ES-I3 (cell line): ENCODE data around the gene SMIM12.

Experiments used
- H3K36me3 ChIP-seq: 2 replicates; pipeline ENCODE4 v1.6.1; 2013; ENCODE audit warnings: mild to moderate bottlenecking, low read length, control low read depth, moderate library complexity; ENCODE audit not compliant: insufficient read depth
- H3K4me1 ChIP-seq: 2 replicates; pipeline ENCODE4 v1.6.1; 2013; ENCODE audit warnings: mild to moderate bottlenecking, control low read depth, low read length; ENCODE audit not compliant: insufficient read depth
- H3K9ac ChIP-seq: 2 replicates; pipeline ENCODE4 v1.6.1; 2013; ENCODE audit warnings: low read depth, mild to moderate bottlenecking, low read length, moderate library complexity
- H3K9me3 ChIP-seq: 2 replicates; pipeline ENCODE4 v1.6.1; 2013; ENCODE audit warnings: mild to moderate bottlenecking, low read length, moderate library complexity; ENCODE audit not compliant: control insufficient read depth, insufficient read depth

Gene SMIM12

DNA sequence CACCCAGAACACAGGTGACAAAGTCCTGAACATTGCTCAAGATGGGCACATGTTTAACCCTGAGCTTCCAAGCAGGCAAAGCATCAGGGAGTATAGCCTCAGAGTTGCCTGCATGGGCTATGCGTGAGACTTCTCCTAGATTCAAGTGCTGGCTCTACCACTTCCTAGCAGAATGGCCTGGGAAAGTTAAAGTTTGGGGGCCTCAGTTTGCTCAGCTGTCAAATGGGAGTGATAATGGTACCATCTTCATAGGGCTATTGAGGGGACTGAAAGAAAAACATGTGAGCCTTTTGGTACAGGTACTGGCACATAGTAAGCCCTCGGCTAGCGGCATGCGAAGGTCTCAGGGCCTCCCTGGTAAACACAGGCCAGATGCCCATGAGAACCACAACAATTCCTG lies 28.0 kb upstream of the SMIM12 start:
- no peak overlapping the region for H3K9ac ChIP-seq
- no peaks in the 10 kb centered on the region for H3K36me3 ChIP-seq
- no peaks in the 10 kb centered on the region; the same call in 1 of the 2 replicates for H3K9me3 ChIP-seq

GRCh38 chr1:34885405-34886247 lies 26.1 kb upstream of the SMIM12 start:
- Histone ChIP-seq H3K36me3 (no peaks in the 10 kb centered on the region), H3K4me1 (no peaks in the 10 kb centered on the region), H3K9me3 (no peaks in the 10 kb centered on the region), H3K9ac (peak overlapping the region; percentile 63)

More for the DNA sequence above, 28.0 kb upstream of the SMIM12 start:
- H3K4me1 ChIP-seq, result no peaks in the 10 kb centered on the region

DNA sequence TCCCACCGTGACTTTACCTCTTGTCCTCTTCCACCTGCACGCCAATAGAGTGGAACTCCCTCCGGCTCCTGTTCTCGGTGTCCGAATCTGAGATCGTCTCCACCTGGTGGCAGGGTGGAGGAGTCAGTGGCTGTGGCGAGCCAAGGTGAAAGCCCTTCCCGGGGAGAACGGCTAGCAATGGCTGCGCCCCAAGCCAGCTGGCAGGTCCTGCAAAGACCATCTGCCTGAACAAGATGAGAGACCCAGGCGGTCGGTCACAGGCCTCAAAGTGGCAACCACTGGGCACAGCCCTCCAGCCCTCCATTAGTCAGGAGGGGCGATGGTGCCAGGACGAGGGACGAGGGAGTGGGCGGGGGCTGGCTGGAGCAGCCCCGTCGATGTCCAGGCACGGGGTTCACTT lies 25.4 kb upstream of the SMIM12 start:
- H3K9ac ChIP-seq, result peak overlapping the region; percentile 63
- no peaks in the 10 kb centered on the region for H3K9me3 ChIP-seq
- H3K4me1 ChIP-seq, result no peaks in the 10 kb centered on the region
- H3K36me3 ChIP-seq, result no peaks in the 10 kb centered on the region

DNA sequence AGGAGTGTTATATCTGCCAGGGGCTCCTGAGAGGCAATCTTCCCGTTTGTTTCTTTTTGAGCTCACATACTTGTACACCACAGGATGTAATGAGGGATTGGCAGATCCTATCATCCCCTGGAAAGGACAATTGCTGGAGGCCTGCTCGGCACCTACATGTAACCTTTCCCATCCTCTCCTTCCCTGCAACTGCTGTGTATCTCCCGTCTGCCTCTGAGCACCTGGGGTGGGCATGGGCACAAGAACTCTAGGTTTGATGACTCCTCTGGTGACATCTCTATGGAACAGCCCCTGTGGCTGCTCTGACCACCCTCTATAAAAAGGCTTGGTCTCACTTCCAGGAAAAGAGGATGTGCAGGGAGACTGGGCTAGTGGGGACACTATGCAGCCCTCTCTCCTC lies 25.0 kb upstream of the SMIM12 start:
- no peaks in the 10 kb centered on the region for H3K4me1 ChIP-seq
- no peaks in the 10 kb centered on the region for H3K36me3 ChIP-seq
- no peaks in the 10 kb centered on the region for H3K9me3 ChIP-seq
- peak overlapping the region; percentile 63 for H3K9ac ChIP-seq

DNA sequence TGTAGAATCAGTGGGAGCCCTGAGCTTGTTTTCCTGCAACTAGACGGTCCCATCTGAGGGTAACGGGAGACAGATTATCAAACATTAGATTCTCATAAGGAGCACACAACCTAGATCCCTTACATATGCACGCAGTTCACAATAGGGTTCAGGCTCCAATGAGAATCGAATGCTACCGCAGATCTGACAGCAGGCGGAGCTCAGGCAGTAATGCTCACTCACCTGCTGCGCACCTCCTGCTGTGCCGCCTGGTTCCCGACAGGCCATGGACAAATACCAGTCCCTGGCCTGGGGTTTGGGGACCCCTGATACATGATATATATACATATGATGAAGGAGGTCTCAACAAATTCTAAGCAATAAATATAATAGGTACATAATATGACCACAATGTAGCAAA lies 19.7 kb upstream of the SMIM12 start:
- H3K4me1 ChIP-seq, result no peaks in the 10 kb centered on the region
- no peaks in the 10 kb centered on the region for H3K9me3 ChIP-seq
- no peak overlapping the region for H3K9ac ChIP-seq
- no peaks in the 10 kb centered on the region for H3K36me3 ChIP-seq

DNA sequence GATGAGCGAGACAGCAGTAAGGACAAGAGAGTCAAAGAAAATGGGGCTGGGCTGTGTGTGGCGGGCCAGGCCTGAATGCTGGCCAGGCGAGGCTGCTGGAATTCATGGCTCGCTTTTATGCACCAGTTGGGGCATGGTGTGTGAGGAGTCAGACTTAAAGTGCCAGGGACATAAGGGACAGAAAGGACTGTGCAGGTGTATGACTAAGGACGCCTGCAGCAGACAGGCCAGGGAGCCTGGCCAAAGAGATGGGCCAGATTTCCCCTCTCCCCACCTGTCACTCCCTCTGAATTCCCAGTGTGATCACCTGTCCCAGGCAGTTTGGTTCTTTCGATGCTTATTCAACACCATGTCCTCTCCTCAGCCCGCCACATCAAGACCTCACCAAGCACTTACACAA lies 16.9 kb upstream of the SMIM12 start:
- H3K36me3 ChIP-seq, result no peaks in the 10 kb centered on the region
- H3K4me1 ChIP-seq, result no peaks in the 10 kb centered on the region
- H3K9me3 ChIP-seq, result no peaks in the 10 kb centered on the region
- H3K9ac ChIP-seq, result no peak overlapping the region

GRCh38 chr1:34874296-34874952 lies 14.9 kb upstream of the SMIM12 start:
- H3K9me3 ChIP-seq, result no peaks in the 10 kb centered on the region

GRCh38 chr1:34872133-34872503 lies 12.6 kb upstream of the SMIM12 start:
- H3K9me3 ChIP-seq, result no peaks in the 10 kb centered on the region
- no peaks in the 10 kb centered on the region for H3K4me1 ChIP-seq
- no peak overlapping the region for H3K9ac ChIP-seq
- H3K36me3 ChIP-seq, result no peaks in the 10 kb centered on the region

More at GRCh38 chr1:34874296-34874952, 14.9 kb upstream of the SMIM12 start:
- no peak overlapping the region for H3K9ac ChIP-seq
- H3K36me3 ChIP-seq, result no peaks in the 10 kb centered on the region
- no peaks in the 10 kb centered on the region for H3K4me1 ChIP-seq

DNA sequence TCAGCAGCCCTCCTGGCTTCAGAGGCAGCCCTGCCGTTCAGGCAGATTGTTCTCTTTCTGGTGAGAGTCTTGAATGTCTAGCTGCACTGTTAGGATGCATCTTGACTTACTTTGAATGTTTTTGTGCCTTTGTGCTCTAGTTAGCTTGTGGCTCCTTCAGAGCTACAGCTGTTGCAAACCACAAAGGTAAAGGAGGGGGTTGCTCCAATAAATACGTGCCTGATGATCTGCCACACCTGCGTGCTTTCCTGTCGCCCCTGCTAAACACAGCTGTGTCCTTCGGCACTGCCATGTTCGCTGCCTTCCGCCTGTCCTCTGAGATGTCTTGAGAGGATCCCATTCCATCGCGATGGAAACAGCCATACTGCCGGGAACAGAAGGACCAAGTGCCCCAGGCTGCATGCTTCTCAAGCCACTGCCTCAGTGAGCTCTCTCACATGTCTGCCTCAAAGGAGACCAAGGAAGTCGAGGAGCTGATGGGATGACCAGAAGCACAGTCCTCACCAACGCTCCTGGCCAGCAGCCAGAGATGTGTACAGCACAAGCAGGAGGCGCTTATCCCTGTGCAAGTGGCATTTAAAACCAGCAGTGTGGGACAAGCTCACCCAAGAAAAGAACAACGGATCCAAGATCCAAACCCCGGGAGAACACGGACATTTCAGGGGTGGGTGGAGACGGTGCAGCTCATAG lies 12.0 kb upstream of the SMIM12 start:
- no peaks in the 10 kb centered on the region for H3K36me3 ChIP-seq
- H3K9ac ChIP-seq, result no peak overlapping the region
- no peaks in the 10 kb centered on the region for H3K4me1 ChIP-seq
- no peaks in the 10 kb centered on the region for H3K9me3 ChIP-seq

DNA sequence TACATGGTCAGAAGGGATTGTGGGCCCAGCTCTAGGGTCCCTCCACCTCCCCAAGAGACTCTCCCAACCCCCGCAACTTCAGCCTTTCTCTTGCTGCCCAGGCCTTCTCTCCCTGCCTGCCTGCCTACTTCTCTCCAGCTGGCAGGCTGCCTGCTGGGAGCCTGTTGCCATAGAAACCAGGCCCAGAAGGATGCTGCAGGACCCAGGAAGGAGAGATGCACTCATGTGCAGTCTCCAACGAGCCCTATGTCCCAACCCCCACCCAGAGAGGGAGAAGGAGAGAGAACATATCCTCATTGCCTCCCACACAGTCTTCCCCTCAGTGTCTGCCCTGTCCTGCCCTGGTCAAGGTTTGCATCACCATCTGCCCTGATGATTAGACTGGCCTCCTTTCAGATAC lies 10.8 kb upstream of the SMIM12 start:
- no peaks in the 10 kb centered on the region for H3K36me3 ChIP-seq
- H3K9ac ChIP-seq, result no peak overlapping the region
- no peaks in the 10 kb centered on the region for H3K4me1 ChIP-seq
- no peaks in the 10 kb centered on the region for H3K9me3 ChIP-seq

- Histone ChIP-seq H3K4me1 (no peaks in the 10 kb centered on the region), H3K9ac (no peak overlapping the region), H3K9me3 (no peaks in the 10 kb centered on the region), H3K36me3 (no peaks in the 10 kb centered on the region)
Measured at GRCh38 chr1:34869760-34870159, 10.2 kb upstream of the SMIM12 start.

- Histone ChIP-seq H3K9me3 (no peaks in the 10 kb centered on the region), H3K9ac (no peak overlapping the region), H3K4me1 (no peaks in the 10 kb centered on the region), H3K36me3 (no peaks in the 10 kb centered on the region)
Measured at GRCh38 chr1:34868230-34869049, 8.9 kb upstream of the SMIM12 start.

- no peak overlapping the region for H3K9ac ChIP-seq
- H3K36me3 ChIP-seq, result no peaks in the 10 kb centered on the region
- no peaks in the 10 kb centered on the region for H3K9me3 ChIP-seq
- no peaks in the 10 kb centered on the region for H3K4me1 ChIP-seq
Measured at GRCh38 chr1:34867415-34867814, 7.9 kb upstream of the SMIM12 start.

- Histone ChIP-seq H3K4me1 (no peaks in the 10 kb centered on the region), H3K9me3 (no peaks in the 10 kb centered on the region), H3K9ac (peak overlapping the region; percentile 98; the same call in 1 of the 2 replicates), H3K36me3 (no peaks in the 10 kb centered on the region)
Measured at GRCh38 chr1:34866762-34867109, 7.2 kb upstream of the SMIM12 start.
